Lower leg skin (tissue), 4 donors: Measurements from ENCODE around the gene APC. TPM values are rescaled to one million over a fixed set of nuclear protein-coding genes. Genes with fewer than 3 reads are reported as not detected.

ENCODE experiments used
- DNase-seq, 2 donors: peaks; one replicate each; pipeline ENCODE4 v3.0.0-alpha.2; 2019; ENCODE audit warnings: low spot score in 2 of 2
- H3K4me3 ChIP-seq: fragments of 200-600 bp; sonication (generic); 2 replicates; pipeline ENCODE4 v1.5.1; 2017; ENCODE audit warnings: mild to moderate bottlenecking, low read depth; ENCODE audit not compliant: poor library complexity, severe bottlenecking
- CTCF ChIP-seq, 3 donors: fragments of 450-650 bp; IDR thresholded peaks; one replicate each; pipeline ENCODE4 v1.5.1; 2016; ENCODE audit warnings: antibody characterized with exemption in 3 of 3, mild to moderate bottlenecking in 3 of 3, moderate library complexity in 2 of 3
- POLR2A ChIP-seq, 2 donors: fragments of 450-650 bp; IDR thresholded peaks; one replicate each; pipeline ENCODE4 v1.6.1; 2016 to 2017; ENCODE audit warnings: antibody characterized with exemption in 2 of 2, mild to moderate bottlenecking in 1 of 2, moderate library complexity in 1 of 2
- WGBS, 2 donors: methylation state at CpG; one replicate each; pipeline ENCODE4 v1.1.5; 2018; 5-methylcytosine and 5-hydroxymethylcytosine counted together
- intact Hi-C: fragments of 100-400 bp; cut with DNase I; formaldehyde crosslinking; loops from one replicate; pipeline ENCODE4 v1.15.0; 2023; ENCODE audit warnings: low total_unique reads
- total RNA-seq, 4 donors: library from RNA; depleted of rRNA; stranded (reverse); fragments of >200 nt; gene quantifications; one replicate each; pipeline ENCODE4 v1.1.0, GENCODE V29; 2016

APC gene
- total RNA-seq, 4 donors from 2014 or later: 52.6 to 82.8 (median 61.9) TPM

DNA sequence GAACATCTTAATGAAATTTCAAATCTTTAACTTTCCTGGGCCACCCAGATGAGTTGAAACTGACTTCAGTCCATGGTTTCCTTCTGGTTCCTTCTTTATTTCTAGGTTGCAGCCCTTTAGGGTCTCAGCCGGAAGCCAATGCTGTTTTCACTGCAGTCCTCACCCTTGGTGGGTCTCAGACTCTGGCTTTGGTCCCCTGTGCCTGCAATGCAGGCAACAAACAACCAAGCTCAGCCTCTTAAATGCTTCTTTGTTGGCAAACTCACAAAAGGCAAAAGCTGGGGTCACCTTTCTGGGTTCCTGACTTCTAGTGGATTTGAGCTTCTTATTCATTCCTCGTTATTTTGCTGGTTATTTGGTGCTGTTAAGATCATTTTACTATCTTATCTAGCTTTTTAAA is 19.3 kb upstream of the APC start:
- no peak for TF ChIP-seq POLR2A (IDR thresholded peaks at IDR 0.05)
- 97 to 98% methylated on average over 2 of the region's 2 CpGs for WGBS, 2 donors
- no peak overlapping the region for H3K4me3 ChIP-seq
- intact Hi-C loops: no loop called here
- no peak for DNase-seq

- no peak for DNase-seq
- TF ChIP-seq POLR2A (IDR thresholded peaks at IDR 0.05): no peak
- TF ChIP-seq CTCF (IDR thresholded peaks at IDR 0.05): no peak
- WGBS, 2 donors: 80 to 85% methylated on average over 2 of the region's 2 CpGs
- H3K4me3 ChIP-seq: no peak overlapping the region
- intact Hi-C loops: no loop called here
Measured at GRCh38 chr5:112720576-112720975, 17.1 kb upstream of the APC start.

- WGBS, 2 donors: 58 to 59% methylated on average over 4 of the region's 4 CpGs
- DNase-seq: no peak
- no peak overlapping the region for H3K4me3 ChIP-seq
- intact Hi-C loops: no loop called here
- TF ChIP-seq POLR2A (IDR thresholded peaks at IDR 0.05): no peak
- TF ChIP-seq CTCF (IDR thresholded peaks at IDR 0.05): no peak
Measured at GRCh38 chr5:112724901-112725300, 12.8 kb upstream of the APC start.

DNA sequence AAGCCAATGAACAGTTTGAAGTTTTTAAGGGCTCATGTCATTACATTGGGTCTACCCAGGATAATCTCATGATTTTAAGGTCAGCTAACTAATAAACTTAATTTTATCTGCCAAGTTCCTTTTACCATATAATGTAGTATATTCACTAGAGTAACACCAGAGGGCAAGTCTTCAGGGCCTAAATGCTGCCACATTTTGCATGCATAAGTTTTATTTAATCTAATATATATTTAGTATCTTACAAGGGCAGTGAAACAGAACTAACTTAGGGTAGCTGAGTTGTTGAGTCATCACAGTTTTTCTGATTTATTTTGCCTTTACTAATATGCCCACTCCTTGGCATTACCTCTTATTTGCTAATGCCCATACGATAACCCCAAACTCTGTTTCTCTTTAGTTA is 8.1 kb upstream of the APC start:
- 90 to 96% methylated on average over 1 of the region's 1 CpG for WGBS, 2 donors
- no peak for DNase-seq
- no peak for TF ChIP-seq POLR2A (IDR thresholded peaks at IDR 0.05)
- intact Hi-C loops: no loop called here
- H3K4me3 ChIP-seq: no peak overlapping the region

DNA sequence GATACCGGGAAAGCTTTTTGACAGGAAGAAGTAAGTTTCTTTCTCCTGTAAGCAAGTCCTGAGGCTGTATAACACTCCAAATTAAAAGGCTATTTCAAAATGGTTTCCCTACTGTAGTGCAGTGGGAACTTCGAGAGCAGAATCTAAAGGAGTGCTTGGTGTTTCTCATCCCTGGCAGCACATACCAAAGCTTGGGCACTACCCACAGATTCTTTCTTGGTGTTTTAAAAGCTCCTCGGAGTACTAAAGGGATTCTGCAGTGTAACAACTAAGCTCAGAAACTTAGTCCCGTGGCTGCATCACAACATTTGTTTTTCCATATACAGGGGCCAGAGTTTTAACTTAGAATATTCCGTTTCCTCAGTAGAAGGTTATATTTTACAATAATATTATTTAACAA is 5.6 kb upstream of the APC start:
- no peak for TF ChIP-seq POLR2A (IDR thresholded peaks at IDR 0.05)
- no peak for TF ChIP-seq CTCF (IDR thresholded peaks at IDR 0.05)
- H3K4me3 ChIP-seq: no peak overlapping the region
- intact Hi-C loops: no loop called here
- 93 to 94% methylated on average over 5 of the region's 5 CpGs for WGBS, 2 donors
- DNase-seq: no peak

GRCh38 chr5:112733586-112733985 is 4.1 kb upstream of the APC start:
- DNase-seq: no peak
- TF ChIP-seq CTCF (IDR thresholded peaks at IDR 0.05) (no peak), POLR2A (IDR thresholded peaks at IDR 0.05) (no peak)
- H3K4me3 ChIP-seq: no peak overlapping the region
- intact Hi-C loops: no loop called here
- WGBS, 2 donors: 57 to 67% methylated on average over 1 of the region's 1 CpG

DNA sequence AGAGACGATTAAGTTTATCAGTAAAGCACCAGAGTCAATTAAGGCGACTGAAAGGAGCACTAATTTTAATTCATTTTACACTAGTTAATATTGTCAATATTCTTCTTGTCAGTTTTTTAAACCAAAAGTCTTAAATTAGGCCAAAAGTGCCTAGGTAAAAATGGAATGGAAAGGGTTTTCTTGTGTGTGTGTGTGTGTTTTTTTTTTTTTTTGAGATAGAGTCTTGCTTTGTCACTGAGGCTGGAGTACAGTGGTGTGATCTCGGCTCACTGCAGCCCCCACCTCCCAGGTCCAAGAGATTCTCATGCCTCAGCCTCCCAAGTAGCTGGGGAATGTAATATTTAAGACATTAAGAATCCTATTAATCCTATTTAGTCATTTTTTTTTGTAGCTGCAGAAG is 3.1 kb upstream of the APC start:
- no peak for TF ChIP-seq CTCF (IDR thresholded peaks at IDR 0.05)
- TF ChIP-seq POLR2A (IDR thresholded peaks at IDR 0.05): no peak
- WGBS, 2 donors: 94 to 96% methylated on average over 3 of the region's 3 CpGs
- no peak overlapping the region for H3K4me3 ChIP-seq
- intact Hi-C loops: no loop called here
- DNase-seq: no peak
